ENCODE data around the gene ALOX15B.

DNA sequence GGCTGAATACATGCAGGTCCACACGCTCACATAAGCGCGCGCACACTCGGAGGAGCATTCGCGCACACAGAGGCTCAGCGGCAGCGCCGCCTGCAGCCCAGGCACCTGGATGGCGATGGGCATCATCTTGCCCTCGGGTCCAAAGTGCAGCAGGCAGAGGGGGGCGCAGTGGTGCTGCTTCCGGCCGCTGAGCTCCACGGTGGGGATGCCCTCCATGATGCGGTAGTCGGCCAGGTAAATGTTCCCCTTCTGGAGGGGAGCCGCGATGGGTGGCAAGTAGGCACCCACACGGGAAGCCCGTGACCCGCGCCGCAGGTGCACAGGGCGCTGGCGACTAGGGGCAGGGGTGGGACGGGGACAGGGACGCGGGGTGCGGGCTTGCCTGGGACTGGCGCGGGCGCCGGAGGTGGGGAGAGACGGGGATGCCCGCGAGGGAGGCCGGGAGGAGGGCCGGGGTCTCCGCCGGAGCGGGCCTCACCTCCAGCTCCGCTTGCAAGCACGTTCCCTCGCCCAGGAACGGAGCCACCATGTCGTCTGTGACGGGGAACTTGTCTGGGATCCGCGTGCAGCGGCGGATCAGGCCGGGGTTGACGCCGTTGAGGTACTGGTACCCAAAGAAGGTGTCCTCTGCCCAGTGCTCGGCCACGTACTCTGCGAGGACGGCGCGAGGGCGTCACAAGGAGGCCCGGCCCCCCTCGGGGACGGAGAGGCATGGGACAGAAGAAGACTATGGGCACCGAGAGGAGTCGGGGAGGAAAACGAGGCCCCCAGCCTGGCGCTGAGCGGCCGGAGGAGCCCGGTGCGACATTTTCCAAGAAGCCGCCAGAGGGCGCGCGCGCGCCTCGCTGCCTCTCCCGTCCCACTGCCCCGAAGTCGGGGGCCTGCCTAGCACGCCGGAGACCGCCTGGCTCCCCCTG lies 40.7 kb downstream of the ALOX15B start:
- no peak for TF ChIP-seq JUNB (IDR thresholded peaks at IDR 0.05)
- TF ChIP-seq, protein P1, sequence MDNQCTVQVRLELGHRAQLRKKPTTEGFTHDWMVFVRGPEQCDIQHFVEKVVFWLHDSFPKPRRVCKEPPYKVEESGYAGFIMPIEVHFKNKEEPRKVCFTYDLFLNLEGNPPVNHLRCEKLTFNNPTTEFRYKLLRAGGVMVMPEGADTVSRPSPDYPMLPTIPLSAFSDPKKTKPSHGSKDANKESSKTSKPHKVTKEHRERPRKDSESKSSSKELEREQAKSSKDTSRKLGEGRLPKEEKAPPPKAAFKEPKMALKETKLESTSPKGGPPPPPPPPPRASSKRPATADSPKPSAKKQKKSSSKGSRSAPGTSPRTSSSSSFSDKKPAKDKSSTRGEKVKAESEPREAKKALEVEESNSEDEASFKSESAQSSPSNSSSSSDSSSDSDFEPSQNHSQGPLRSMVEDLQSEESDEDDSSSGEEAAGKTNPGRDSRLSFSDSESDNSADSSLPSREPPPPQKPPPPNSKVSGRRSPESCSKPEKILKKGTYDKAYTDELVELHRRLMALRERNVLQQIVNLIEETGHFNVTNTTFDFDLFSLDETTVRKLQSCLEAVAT (IDR thresholded peaks at IDR 0.05) = no peak
- TF ChIP-seq, protein P2, sequence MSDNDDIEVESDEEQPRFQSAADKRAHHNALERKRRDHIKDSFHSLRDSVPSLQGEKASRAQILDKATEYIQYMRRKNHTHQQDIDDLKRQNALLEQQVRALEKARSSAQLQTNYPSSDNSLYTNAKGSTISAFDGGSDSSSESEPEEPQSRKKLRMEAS (IDR thresholded peaks at IDR 0.05; ENCODE audit: low read depth, low read length) = no peak
- TF ChIP-seq BHLHE40 (IDR thresholded peaks at IDR 0.05; ENCODE audit: borderline replicate concordance in 1 of 2, low read depth in 2 of 2, low read length in 1 of 2) = peak in 1 of 2 experiments; percentile 43; a peak in 2 of 4 replicates
- TF ChIP-seq, protein P3, sequence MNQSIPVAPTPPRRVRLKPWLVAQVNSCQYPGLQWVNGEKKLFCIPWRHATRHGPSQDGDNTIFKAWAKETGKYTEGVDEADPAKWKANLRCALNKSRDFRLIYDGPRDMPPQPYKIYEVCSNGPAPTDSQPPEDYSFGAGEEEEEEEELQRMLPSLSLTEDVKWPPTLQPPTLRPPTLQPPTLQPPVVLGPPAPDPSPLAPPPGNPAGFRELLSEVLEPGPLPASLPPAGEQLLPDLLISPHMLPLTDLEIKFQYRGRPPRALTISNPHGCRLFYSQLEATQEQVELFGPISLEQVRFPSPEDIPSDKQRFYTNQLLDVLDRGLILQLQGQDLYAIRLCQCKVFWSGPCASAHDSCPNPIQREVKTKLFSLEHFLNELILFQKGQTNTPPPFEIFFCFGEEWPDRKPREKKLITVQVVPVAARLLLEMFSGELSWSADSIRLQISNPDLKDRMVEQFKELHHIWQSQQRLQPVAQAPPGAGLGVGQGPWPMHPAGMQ (IDR thresholded peaks at IDR 0.05; ENCODE audit: borderline replicate concordance) = no peak
